HTERT RPE-1 (cell line): ENCODE results near the gene VWA1.
"Not testable (repeated sequence)": the region's sequence is repeated elsewhere in the genome, so short reads cannot be mapped to it uniquely, and the experiment has no call there.

Source experiments
- in situ Hi-C: fragments of 300-500 bp; cut with MboI; formaldehyde crosslinking; loops from 4 replicates; pipeline ENCODE4 v1.14.3; 2020; ENCODE audit warnings: low sequenced_read_pairs

VWA1 gene

DNA sequence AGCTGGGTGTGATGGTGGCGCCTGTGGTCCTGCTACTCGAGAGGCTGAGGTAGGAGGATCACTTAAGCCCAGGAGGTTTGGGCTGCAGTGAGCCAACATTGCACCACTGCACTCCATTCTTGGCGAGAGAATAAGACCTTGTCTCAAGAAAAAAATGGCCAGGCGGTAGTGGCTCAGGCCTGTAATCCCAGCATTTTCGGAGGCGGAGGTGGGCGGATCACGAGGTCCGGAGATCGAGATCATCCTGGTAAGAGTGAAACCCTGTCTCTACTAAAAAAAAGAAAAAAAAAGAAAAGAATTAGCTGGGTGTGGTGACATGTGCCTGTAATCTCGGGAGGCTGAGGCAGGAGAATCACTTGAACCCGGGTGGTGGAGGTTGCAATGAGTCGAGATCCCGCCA lies 47.4 kb downstream of the VWA1 start:
- in situ Hi-C loops, result no loop called here

DNA sequence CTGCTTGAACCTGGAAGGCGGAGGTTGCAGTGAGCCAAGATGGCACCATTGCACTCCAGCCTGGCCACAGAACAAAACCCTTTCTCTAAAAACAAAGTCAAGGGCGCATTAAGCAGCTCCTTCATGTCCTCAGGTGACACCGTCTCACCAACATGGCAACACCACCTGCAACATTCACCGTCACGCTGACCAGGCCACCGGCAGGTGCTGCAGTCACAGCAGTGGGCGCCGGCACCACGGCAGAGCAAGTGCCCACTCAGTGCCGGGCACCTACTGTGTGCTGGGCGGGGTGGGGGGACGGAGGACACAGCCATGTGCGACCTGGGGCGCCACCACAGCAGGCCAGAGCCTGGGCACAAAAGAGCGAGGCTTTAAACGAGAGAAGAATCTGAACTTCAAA lies 48.2 kb downstream of the VWA1 start:
- in situ Hi-C loops, result no loop called here

DNA sequence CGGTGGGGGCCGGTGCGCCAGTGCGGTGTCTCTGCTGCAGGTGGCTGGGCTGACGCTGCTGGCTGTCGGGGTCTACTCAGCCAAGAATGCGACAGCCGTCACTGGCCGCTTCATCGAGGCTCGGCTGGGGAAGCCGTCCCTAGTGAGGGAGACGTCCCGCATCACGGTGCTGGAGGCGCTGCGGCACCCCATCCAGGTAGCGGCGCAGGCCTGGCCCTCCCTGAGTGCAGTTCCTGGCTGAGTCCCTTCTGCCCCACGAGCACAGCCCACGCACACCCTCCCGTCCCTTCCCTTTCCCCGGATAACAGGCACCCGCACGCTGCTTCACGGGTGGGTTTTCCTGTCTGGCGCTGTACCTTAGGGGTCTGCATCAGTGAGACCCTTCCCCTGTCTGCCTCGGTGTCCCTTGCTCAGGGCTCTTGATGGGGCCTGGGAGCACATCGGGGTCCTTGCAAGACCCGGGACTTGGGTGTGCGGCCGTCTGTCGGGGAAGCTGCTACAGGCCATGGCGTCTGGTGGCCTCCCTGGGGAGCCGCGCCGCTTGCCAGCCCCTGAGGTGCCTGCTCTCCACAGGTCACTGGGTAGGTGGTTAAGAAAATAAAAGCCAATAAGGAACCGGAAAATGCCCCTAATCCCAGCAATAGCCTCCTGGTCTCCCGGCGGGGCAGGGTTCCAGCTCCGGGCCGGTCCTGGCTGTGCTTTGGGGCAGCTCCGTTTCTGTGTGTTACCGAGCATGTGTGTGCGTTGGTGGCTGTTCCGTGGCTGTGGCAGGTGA lies 49.7 kb downstream of the VWA1 start:
- in situ Hi-C loops, result not testable (repeated sequence)

DNA sequence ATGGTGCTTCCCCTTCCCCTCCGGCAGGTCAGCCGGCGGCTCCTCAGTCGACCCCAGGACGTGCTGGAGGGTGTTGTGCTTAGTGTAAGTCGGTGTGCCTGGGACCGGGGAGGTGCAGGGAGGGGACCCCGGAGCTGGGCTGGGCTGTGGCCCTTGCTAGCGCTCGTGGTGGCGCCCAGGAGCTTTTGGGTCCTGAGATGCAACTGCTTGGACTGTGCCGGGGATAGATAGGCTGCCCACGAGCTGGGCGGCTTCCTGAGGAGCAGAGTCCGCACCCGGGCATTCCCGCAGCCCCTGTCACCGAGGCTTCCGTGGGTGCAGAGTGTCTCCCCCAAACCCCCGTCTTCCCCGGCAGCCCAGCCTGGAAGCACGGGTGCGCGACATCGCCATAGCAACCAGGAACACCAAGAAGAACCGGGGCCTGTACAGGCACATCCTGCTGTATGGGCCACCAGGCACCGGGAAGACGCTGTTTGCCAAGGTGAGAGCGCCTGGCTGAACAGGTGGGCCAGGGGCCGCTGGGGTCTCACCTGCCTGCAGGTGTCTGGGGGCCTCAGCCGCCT lies 50.3 kb downstream of the VWA1 start:
- in situ Hi-C loops, result not testable (repeated sequence)

DNA sequence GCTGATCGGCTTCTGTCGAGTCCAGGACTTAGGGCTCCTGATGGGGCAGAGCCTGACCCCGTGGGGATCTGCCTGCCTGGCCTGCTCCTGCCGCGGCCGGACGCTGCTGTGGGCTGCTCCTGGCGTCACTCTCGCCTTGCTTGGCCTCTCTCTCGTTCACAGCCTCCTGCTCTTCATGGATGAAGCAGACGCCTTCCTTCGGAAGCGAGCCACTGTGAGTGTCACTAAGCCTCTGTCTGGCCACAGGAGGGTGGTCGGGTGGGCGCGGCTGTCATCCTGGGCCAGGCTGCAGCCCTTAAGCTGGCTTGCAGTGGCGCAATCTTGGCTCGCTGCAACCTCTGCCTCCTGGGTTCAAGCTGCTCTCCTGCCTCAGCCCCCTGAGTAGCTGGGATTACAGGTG lies 52.2 kb downstream of the VWA1 start:
- in situ Hi-C loops, result no loop called here

DNA sequence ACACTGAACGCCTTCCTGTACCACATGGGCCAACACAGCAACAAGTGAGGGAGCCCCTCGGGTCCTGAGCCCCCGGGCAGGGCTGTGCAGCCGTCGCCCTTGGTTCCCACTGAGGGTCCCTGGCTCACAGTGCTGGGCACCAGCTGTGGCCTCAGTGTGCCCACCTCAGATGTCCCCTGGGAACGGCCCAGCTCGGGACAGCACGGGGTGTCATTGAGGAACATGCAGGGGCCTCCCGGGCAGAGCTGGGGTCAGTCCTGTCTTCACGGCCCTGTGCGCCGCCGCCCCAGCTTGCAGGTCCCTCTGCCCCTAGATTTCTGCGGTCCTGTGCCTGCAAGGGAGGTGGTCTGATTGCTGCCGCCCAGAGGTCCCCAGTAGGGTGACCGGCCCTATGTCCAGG lies 53.7 kb downstream of the VWA1 start:
- in situ Hi-C loops, result no loop called here

DNA sequence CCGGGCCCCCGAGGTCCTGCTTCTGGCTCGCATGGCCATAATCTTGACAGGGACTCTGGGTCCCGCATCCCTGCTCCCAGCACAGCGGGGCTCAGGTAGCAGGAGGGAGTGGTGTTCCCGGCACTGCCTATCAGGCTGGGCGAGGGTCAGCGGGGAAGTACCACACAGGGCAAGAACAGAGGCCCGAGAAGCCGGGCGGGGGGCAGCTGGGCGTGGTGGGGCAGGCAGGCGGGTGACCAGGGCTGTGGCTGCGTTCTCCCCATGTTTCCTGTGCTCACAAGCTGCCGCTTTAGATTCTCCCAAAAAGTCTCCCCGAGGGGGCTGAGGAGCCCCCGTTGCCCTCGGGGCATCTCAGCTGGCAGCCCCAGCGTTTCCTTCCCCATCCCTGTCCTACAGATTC lies 54.4 kb downstream of the VWA1 start:
- in situ Hi-C loops, result no loop called here

DNA sequence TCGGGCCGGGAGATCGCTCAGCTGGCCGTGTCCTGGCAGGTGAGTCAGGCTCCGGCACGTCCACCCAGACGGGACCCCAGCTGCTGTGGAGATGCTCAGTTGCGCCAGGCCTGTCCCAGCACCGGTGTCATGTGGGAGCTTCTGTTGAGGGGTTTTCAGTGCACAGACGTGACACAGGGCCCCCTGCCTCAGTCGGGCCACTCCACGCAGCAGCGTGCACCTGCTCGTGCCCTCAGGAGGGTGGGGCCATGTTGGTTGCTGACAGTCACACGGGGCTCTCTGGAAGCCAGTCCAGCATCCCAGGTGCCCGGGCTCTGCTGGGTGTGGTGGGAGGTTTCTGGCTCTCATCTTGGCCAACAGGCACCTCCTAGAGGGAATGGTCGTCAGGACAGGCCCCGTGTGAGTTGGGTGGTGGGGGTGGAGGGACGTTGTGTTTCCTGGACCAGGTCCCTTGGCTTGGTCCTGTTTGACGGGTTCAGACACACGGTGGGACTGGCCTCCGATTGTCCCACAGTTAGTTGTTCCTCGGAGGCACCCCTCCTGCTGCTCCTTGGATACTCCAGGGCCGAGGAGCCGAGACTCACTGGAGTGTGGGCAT lies 55.2 kb downstream of the VWA1 start:
- in situ Hi-C loops, result no loop called here

DNA sequence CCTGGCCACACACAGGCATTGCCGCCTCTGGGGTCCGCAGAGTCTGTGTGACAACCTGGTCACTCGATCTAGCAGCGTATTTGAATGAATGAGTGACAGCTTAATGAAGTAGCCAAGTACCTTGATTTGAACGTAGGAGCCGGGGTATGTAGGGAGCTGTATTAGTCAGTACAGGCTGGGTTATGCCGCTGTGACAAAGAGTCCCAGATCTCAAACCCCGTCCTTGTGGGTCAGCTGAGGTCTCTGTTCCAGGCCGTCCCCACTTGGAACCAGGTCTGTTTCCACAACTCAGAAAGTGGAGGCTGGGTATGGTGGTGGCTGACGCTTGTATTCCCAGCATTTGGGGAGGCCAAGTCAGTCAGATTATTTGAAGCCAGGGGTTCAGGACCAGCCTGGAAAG lies 56.1 kb downstream of the VWA1 start:
- in situ Hi-C loops, result no loop called here
